NCI-H82 treated with DMSO at 0.1 percent for 48 hours (cell line): ENCODE measurements around the gene R3HDM2.

Experiments used
- DNase-seq: peaks from one replicate; lab custom pipeline; 2025; ENCODE audit not compliant: unreplicated experiment; lab: John Stamatoyannopoulos, UW

Gene R3HDM2

DNA sequence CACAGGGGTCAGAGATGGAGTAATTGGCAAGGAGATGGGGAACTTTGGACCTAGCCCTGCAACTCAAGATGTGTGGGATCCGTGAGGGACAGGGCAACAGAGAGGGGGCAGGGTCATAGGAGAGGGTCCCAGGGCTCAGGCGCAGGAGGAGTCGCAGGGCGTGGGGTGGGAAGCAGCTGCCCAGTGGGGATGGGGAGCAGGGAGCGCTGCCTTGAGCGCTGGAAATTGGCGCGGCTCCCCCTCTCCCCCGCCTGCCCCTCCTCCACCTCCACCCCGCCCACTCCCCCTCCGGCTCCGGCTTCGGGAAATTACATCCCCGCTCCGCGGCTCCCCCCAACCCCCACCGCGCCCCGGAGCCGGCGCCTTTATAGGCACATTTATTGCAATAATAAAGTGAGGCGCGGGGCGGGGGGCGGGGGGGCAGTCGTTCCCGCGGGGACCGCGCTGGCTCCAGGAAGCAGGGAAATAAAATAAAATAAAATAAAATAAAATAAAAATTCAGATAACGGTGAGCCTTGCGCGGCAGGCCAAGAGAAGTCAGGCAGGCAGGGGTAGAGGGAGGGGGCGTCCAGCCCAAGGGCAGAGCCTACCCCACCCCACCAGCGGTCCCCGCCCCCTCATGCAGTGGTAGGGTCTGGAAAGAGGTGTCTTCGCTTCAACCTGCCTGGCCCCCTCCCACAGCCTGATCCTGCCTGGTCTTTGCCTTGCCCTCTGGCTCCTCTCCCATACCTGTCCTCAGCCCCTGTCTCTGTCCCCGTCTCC lies 210.7 kb downstream of the R3HDM2 start:
- DNase-seq = no peak

DNA sequence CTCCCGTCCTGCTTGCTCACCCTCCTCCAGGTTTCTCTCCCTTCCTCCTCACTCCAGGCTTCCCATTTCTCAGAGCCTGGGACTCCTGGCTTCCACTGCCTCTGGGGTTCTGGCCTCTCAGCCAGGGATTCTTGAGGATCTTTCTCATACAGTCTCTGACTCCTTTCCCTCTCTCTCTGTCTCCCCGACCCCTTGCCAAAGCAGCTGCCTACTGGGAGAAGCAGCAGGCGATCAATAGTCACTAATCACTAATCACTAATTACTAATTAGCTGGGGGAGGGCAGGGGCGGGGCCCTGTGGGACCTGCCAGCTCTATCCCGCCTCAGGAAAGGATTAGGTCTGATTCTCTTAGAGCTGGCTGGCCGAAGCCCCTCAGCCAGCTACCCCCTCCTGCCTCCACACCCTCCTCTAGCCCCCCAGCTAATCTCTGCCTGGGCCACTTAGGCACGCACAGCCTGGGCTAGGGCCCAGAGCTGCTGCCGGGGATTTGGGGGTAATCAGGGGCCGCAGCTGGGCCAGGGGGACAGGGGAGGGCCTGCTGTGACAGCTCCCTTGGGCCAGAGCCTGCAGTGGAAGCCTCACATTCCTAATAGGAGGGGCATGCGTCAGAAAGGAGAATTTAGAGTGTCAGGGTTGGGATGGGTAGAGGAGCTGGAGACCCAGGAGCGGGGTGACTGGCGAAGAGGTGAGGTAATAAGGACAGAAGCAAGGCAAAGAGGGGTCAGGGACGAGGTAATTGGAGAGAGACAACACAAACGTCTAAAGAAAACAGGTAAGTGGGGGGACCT lies 211.4 kb downstream of the R3HDM2 start:
- DNase-seq = peak; percentile 96

DNA sequence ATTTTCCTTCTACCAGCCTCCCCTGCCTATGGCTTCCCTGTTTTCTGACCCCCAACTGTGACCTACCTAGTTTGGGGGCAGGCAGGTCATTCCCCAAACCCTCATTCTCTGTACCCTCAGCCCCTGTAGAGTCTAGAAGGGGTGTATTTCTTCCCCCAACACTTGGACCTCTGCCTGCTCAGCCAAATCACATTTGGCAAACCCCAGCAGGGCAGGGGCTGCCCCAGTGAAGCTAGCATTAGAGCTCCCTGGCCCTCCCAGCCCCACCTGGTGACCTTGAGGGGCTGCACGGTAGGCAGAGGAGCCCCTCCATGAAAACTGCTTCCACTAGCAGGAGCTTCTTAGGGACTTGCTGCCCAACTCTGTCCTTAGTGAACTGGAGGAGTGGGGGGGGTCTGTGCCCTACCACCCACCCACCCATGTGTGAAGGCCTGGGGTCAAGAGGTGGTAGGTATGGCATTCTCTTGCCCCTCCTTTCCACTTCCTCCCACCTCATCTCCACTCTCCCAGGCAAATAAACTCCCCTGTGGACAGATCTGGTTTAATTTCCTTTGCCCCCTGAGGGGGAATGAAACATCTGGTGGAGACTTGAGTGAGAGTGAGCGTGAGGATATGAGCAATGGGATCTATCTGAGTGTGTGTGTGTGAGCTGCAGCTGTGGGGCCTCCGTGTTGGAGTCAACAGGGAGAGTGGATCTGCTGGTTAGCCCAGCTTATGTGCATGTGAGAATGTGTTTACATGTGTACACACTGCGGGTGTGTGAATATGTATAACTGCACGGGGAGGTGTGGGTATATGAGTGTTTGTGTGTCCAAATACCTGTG lies 212.6 kb downstream of the R3HDM2 start:
- DNase-seq = no peak

DNA sequence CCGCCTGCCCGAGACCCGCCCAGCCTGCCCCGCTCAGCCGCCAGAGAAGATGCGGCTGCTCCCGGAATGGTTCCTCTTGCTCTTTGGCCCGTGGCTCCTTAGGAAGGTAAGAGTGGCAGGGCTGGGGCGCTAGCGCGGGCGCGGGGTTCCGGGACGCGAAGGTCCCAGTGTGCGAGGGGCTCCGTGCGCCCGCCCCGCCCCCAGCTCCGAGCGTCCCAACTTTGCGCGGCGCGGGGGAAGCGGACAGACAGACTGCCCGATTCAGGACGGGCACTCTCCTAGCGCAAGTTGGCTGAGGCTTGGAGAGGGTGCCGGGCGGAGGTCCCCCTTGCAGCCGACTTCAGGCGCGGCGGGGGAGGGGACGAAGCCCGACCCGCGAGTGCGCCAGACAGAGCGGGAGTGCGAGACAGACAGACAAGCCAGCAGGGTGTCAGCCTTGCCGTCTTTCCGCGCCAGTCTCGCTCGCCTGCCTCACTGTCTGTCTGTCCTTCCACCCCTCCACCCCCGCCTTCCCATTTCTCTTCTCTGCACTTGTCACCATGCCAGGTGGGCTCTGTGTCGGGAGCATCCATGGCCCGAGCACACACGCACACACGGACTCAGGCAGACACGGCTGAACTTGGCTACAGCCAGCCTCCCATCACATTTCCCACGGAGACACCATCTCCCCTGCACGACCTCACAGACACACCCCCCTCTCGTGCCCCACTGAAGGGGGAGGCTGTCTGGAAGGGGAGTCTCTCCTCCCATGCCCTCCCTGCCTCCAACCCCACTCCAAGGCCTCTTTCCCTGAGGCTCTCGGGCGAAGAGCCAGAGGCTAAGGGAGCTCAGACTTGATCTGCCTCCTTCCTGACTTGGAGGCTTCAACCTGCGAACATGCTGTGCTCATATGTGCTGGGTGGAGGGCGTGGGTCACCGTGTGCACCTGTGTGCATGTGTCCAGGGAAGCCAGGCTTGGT lies 213.6 kb downstream of the R3HDM2 start:
- DNase-seq = no peak

DNA sequence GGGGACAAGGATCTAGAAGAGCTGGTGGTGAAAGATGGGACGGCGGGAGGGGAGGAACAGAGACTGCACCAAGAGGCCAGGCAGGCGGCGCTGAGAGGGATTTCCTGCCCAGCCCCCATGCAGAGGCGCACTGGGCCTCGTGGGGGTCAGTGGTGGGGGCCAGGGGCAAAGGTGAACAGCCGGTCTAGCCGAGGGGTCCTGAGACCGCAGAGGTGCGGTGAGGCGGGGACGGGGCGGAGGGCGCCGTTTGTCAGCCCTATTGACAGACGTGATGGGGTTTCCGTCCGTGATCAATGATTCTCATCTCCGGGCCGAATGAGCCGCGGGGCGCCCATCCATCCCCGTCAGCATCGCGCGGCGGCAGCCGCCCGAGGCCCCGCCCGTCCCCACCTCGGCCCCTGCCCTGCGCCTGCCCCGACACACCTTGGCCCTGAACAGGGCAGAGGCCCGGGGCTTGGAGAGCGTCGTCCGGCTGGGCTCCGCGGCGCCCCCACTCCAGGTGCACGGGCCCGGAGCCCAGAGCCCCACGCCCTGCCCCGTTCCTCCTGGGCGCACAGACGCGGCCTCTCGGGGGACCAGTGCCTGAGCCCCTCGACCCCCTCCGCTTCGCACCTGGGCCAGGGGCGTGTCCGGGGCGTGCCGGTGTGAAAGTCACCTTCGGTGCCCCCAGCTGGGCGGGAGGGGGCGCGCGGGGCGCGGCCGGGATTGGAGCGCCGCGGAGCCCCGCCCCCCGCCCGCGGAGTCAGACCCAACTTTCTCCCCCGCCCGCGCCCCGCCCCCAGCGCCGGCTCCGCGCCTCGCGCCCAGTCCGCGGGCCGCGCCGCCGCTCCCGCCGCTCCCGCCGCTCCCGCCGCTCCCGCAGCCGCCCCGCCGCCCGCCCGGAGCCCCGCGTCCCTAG lies 214.6 kb downstream of the R3HDM2 start, which contains the start of gene NXPH4:
Gene NXPH4 (plus strand): TSS at position 781 of the 898 bp plus-strand sequence. CDS start 176 bp downstream, outside the sequence.
- DNase-seq = no peak

DNA sequence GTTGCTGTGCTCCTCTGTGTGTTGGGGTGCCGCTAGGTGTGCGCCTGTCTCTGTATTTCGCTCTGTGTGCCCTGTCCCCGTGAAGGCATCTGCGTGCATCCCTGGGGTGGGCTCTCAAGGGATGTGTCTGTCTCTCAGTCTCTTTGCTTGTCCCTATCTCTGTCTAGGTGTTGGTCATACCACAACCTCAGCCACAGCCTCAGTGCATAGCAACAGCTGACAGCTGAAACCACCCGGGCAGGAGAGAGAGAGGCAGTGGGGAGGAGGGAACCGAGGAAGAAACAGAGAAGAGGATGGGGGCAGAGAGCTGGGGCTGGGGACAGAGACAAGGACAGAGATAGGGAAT lies 215.2 kb downstream of the R3HDM2 start:
- DNase-seq = no peak

DNA sequence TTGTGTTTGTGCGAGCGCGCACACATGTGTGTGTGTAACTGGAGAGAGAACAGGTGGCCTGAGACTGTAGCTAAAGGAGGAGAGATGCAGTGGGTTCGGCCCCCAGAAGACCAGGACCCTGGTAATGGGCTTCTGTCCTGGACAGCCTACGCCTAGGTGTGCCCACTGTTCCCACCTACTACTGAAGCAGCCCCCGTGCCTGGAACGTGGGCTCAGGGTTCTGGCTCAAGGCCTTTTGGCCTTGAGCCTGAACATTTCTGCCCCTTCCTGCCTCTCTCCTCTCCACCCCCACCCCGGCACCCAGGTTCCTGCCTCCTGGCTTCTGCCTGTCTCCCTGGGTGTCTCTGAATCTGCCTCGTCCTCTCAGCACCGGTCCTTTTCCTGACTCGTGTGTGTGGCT lies 215.8 kb downstream of the R3HDM2 start:
- no peak for DNase-seq

DNA sequence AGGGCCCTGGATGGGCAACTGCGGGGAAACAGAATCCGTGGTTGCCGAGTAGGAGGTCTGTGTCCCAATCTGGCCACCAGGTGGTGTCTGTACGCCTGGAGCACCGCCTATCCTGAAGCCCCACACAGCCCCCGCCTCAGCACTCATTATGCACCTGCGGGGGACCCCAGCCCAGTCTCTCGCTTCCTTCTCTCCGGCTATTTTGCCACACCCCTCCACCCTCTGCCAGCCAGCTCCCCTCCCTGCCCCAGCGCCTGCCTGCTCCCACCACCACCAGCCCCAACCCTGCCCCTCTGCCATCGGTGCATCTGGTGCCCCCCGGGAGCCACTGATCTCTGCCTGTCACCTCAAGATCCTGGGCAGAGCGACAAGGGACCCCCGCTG lies 216.5 kb downstream of the R3HDM2 start:
- peak; percentile 71 for DNase-seq

DNA sequence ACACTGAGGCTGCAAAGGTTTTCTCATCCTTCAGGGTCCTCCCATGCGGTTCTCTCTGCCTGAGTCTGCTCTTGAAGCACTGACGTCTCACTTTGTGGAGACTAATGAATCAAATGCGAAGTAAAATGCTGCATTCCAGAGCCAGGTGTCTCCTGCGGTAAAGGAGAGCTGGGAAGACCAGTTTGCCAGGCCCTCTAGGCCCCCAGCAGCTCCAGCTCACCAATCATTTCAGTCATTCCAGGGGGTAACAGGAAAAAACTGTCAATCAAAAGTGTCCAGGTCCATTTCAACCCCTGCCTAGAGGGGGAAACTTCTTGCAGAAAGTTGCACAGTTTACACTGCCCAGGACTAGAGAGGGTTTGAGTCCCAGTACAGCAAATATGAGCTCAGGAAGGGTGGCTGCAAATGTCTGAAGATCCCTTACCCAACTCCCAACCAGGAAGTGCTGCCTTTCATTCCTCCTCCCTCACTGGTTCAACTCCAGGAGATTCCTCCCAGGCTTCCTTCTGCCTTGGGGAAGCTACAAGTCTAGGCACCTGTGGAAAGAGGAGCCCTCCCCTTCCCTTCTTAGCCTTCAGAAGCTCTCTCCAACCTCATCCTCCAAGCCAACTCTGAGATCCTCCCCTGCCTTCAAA lies 217.0 kb downstream of the R3HDM2 start:
- DNase-seq = no peak

DNA sequence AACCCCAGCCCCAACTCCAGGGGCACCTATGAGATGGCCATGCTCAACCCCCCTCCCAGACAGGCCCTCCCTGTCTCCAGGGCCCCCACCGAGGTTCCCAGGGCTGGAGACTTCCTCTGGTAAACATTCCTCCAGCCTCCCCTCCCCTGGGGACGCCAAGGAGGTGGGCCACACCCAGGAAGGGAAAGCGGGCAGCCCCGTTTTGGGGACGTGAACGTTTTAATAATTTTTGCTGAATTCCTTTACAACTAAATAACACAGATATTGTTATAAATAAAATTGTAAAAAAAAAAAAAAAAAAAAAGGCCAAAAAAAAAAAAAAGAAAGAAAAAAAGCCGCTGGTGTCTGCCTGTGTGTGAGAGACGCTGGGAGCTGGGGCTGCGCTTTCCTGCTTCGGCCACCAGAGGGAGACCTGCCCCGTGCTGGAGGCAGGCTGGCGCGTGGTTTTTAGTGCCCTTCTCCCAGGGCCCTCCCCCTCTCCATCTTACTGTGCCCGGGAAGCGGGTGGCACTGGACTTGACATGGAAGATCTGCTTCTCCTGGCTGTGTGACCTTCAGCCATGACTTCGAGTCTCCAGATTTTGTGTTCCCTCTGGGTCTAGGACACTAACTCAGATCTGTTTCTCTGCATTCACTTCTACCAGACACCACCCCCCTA lies 217.7 kb downstream of the R3HDM2 start:
- DNase-seq = peak; percentile 35

DNA sequence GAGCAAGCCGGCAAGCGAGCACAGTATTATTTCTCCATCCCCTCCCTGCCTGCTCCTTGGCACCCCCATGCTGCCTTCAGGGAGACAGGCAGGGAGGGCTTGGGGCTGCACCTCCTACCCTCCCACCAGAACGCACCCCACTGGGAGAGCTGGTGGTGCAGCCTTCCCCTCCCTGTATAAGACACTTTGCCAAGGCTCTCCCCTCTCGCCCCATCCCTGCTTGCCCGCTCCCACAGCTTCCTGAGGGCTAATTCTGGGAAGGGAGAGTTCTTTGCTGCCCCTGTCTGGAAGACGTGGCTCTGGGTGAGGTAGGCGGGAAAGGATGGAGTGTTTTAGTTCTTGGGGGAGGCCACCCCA lies 218.2 kb downstream of the R3HDM2 start:
- no peak for DNase-seq

DNA sequence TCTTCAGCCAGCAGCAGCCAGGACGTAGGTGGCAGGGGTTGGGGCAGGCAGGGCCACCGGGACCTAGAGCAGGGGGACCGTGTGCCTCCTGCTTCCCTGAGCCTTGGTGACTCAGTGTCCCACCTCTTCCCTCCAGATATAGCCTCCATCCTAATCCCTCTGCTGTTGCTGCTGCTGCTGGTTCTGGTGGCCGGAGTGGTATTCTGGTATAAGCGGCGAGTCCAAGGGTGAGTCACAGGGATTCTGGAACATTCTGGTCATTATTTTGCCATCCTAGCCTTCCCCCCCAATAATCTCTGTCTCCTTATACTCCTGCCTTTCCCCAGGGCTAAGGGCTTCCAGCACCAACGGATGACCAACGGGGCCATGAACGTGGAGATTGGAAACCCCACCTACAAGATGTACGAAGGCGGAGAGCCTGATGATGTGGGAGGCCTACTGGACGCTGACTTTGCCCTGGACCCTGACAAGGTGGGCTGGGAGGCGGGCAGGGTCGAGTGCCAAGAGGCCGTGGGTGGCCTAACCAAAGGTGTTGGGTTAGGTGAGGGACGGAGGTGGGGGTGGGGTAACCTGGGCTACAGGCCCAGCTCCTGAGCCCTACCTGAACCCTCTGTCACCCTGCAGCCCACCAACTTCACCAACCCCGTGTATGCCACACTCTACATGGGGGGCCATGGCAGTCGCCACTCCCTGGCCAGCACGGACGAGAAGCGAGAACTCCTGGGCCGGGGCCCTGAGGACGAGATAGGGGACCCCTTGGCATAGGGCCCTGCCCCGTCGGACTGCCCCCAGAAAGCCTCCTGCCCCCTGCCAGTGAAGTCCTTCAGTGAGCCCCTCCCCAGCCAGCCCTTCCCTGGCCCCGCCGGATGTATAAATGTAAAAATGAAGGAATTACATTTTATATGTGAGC lies 218.8 kb downstream of the R3HDM2 start:
- no peak for DNase-seq

DNA sequence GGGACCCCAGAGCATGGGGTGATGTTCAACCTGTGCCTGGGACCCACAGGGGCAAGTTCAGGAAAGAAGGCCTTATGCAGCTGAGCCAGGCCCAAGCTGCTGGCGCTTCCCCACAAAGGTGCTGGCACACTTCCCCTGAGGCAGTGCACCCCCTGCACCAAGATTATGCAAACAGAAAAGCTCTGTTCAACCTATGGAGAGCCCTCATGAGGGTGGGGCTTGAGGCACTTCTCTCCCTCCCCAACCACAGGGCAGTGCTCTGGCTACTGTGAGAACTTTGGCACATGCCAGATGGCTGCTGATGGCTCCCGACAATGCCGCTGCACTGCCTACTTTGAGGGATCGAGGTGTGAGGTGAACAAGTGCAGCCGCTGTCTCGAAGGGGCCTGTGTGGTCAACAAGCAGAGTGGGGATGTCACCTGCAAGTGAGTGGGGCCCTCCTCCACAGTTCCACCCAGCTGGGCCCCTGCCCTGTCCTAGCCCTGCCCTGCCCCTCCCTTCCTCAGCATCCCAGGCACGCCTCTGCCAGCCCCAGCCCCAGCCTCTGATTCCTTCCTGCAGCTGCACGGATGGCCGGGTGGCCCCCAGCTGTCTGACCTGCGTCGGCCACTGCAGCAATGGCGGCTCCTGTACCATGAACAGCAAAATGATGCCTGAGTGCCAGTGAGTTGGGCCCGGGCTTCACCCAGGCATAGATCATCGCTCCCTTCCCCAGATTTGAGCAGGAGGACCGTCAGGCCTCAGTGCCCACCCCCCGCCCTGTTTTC lies 219.7 kb downstream of the R3HDM2 start:
- peak; percentile 50 for DNase-seq

DNA sequence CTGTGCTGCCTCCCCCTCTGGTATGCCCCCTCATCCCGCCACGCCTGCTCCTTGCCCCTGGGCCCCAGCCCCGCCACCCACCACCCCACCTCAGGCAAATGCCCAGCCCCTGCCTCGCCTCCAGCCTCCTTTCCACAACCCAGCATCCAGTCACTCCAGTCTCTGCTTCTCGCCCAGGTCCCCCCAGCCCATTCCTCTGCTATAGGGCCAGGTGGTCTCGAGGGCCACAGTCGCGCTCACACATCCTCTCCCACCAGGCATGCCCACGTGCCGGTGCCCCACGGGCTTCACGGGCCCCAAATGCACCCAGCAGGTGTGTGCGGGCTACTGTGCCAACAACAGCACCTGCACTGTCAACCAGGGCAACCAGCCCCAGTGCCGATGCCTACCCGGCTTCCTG lies 220.4 kb downstream of the R3HDM2 start:
- no peak for DNase-seq

DNA sequence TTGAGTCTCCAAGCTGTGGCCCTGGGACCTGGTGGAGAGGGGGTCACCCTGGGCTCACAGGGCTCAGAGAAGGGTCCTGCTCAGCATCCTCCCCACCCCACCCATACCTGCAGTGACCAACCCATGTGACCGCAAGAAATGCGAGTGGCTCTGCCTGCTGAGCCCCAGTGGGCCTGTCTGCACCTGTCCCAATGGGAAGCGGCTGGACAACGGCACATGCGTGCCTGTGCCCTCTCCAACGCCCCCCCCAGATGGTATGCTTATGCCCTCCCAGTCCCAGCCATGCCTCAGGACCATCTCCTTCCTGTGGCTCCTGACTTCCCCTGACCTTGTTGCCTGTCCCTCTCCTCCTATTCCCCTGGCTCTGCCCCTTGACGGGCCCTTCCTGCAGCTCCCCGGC lies 220.9 kb downstream of the R3HDM2 start:
- no peak for DNase-seq

DNA sequence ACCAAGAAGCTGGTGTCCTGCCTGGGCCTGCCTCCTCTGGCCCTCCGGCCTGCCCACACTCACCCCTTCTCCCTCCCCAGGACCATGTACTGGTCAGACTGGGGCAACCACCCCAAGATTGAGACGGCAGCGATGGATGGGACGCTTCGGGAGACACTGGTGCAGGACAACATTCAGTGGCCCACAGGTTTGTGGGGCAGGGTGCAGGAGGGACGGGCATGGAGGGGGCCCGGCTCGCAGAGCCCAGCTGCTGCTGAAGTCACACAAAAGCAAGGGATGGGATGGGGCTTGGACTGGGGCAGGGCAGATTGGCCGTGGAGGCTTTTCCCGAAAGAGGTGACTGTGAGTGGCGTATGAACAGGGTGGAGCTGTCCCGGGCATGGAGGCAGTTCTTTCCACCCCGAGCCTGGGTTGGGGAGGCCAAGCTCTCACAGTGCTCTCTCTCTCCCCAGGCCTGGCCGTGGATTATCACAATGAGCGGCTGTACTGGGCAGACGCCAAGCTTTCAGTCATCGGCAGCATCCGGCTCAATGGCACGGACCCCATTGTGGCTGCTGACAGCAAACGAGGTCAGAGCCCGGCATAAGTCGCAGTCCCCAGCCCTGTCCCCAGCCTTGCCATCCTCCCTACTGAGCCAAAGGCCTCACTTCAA lies 222.1 kb downstream of the R3HDM2 start:
- no peak for DNase-seq
